A549 treated with dexamethasone at 1 μM for 4 hours (cell line): ENCODE results near the gene PPP1R3C. TPM values are rescaled to one million over a fixed set of nuclear protein-coding genes. Genes with fewer than 3 reads are reported as not detected.

Experiments
- total RNA-seq: library from RNA; stranded (reverse); fragments of 200-300 nt; extraction: Qiagen RNA extraction; gene quantifications from 5 replicates; pipeline ENCODE4 v1.2.3, GENCODE V29; 2022

PPP1R3C gene
- 20.7 to 25.4 TPM (median 21.2 TPM) in 5 replicates for total RNA-seq

GRCh38 chr10:91632671-91633550, at the start of gene PPP1R3C:
Gene PPP1R3C (minus strand): TSS chr10:91633071. CDS start chr10:91632969, 102 bp downstream.

Other genes with a start within 250 kb of the PPP1R3C start
- 3.2 to 4.3 TPM (median 3.8 TPM) in 5 replicates for gene HECTD2, start 222.7 kb downstream of the PPP1R3C start, total RNA-seq
- 16.6 to 23.9 TPM (median 21.5 TPM) in 5 replicates for gene TNKS2, start 165.4 kb upstream of the PPP1R3C start, total RNA-seq